ENCODE results near the gene MRPS16. TPM values are rescaled to one million over a fixed set of nuclear protein-coding genes. Genes with fewer than 3 reads are reported as not detected.

MRPS16 gene
- polyA plus RNA-seq, 1 of the 3 experiments (the other 2 are of a cell fraction): 75.5 TPM

GRCh38 chr10:73229567-73229966, 22.9 kb downstream of the MRPS16 start:
- no peaks in the 10 kb centered on the region for H3K4me1 ChIP-seq (ENCODE audit: control insufficient read depth in 1 of 2, insufficient read depth in 2 of 2, low read depth in 1 of 2, low read length in 1 of 2)
- no peaks in the 10 kb centered on the region for H3K27me3 ChIP-seq (ENCODE audit: insufficient read depth)
- no peak for TF ChIP-seq NRF1 (IDR thresholded peaks at IDR 0.05; ENCODE audit: low read depth, low read length)
- WGBS (ENCODE audit: low lambda C conversion rate): 93% methylated on average over 6 of the region's 6 CpGs
- H3K79me2 ChIP-seq (ENCODE audit: insufficient read depth): no peaks in the 10 kb centered on the region
- H2AFZ ChIP-seq (ENCODE audit: low read depth): no peak overlapping the region
- no peaks in the 10 kb centered on the region for H4K20me1 ChIP-seq (ENCODE audit: insufficient read depth)
- peaks cover 44 to 54% of the 10 kb centered on the region in 2 experiments for H3K36me3 ChIP-seq (replicated peaks in 1 of 2; ENCODE audit: control insufficient read depth in 1 of 2, insufficient read depth in 2 of 2, low read length in 1 of 2)
- no peak for DNase-seq
- ChIA-PET POLR2A (no interaction called here), CTCF (no interaction called here)
- H3K9ac ChIP-seq: no peak overlapping the region
- H3K4me3 ChIP-seq (ENCODE audit: low read depth in 2 of 2, low read length in 1 of 2): no peak overlapping the region
- no peak overlapping the region for H3K4me2 ChIP-seq
- peaks cover 21% of the 10 kb centered on the region for H3F3A ChIP-seq (replicated peaks; ENCODE audit: insufficient read depth)
- no peaks in the 10 kb centered on the region for H3K9me3 ChIP-seq
- H3K27ac ChIP-seq (ENCODE audit: low read depth in 2 of 2, low read length in 1 of 2): no peak overlapping the region
- no peaks in the 10 kb centered on the region for H3K9me2 ChIP-seq

- no peak overlapping the region for H3K9ac ChIP-seq
- ChIA-PET POLR2A (no interaction called here), CTCF (no interaction called here)
- TF ChIP-seq CHD2 (IDR thresholded peaks at IDR 0.05; ENCODE audit: low read length, partially characterized antibody) (no peak), FOSL2 (IDR thresholded peaks at IDR 0.05; ENCODE audit: borderline replicate concordance, low read depth) (no peak), MXI1 (IDR thresholded peaks at IDR 0.05; ENCODE audit: low read depth, low read length) (no peak), RFX5 (IDR thresholded peaks at IDR 0.05; ENCODE audit: low read length) (no peak), NFIC (IDR thresholded peaks at IDR 0.05; ENCODE audit: borderline replicate concordance) (no peak), MEF2A (IDR thresholded peaks at IDR 0.05; ENCODE audit: borderline replicate concordance, low read depth) (no peak), EZH2phosphoT487 (IDR thresholded peaks at IDR 0.05; ENCODE audit: borderline replicate concordance, low read depth) (no peak), ELF1 (IDR thresholded peaks at IDR 0.05) (no peak), SIN3A (IDR thresholded peaks at IDR 0.05; ENCODE audit: borderline replicate concordance, low read depth, low read length) (no peak), FOXM1 (IDR thresholded peaks at IDR 0.05; ENCODE audit: low read depth) (no peak), JUND (IDR thresholded peaks at IDR 0.05) (no peak), GABPA (IDR thresholded peaks at IDR 0.05; ENCODE audit: low read depth) (no peak), POLR2AphosphoS5 (IDR thresholded peaks at IDR 0.05; ENCODE audit: low read depth, low read length) (no peak), ZBTB33 (IDR thresholded peaks at IDR 0.05; ENCODE audit: borderline replicate concordance, low read depth) (no peak), GATA2 (CRISPR knock-in tag; IDR thresholded peaks at IDR 0.05) (no peak), TAF1 (IDR thresholded peaks at IDR 0.05; ENCODE audit: borderline replicate concordance, low read depth, low read length) (no peak), MAX (IDR thresholded peaks at IDR 0.05; ENCODE audit: low read depth) (no peak), EP300 (IDR thresholded peaks at IDR 0.05; ENCODE audit: borderline replicate concordance in 1 of 2, low read depth in 1 of 2, low read length in 1 of 2) (no peak), YY1 (IDR thresholded peaks at IDR 0.05; ENCODE audit: low read depth) (no peak)
- TF ChIP-seq, protein P1, sequence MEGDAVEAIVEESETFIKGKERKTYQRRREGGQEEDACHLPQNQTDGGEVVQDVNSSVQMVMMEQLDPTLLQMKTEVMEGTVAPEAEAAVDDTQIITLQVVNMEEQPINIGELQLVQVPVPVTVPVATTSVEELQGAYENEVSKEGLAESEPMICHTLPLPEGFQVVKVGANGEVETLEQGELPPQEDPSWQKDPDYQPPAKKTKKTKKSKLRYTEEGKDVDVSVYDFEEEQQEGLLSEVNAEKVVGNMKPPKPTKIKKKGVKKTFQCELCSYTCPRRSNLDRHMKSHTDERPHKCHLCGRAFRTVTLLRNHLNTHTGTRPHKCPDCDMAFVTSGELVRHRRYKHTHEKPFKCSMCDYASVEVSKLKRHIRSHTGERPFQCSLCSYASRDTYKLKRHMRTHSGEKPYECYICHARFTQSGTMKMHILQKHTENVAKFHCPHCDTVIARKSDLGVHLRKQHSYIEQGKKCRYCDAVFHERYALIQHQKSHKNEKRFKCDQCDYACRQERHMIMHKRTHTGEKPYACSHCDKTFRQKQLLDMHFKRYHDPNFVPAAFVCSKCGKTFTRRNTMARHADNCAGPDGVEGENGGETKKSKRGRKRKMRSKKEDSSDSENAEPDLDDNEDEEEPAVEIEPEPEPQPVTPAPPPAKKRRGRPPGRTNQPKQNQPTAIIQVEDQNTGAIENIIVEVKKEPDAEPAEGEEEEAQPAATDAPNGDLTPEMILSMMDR (IDR thresholded peaks at IDR 0.05): no peak
- H3K36me3 ChIP-seq (replicated peaks in 1 of 2; ENCODE audit: control insufficient read depth in 1 of 2, insufficient read depth in 2 of 2, low read length in 1 of 2): peaks cover 35 to 47% of the 10 kb centered on the region in 2 experiments
- no peak overlapping the region for H2AFZ ChIP-seq (ENCODE audit: low read depth)
- no peaks in the 10 kb centered on the region for H3K79me2 ChIP-seq (ENCODE audit: insufficient read depth)
- H3K9me2 ChIP-seq: no peaks in the 10 kb centered on the region
- no peak overlapping the region for H3K27ac ChIP-seq (ENCODE audit: low read depth in 2 of 2, low read length in 1 of 2)
- H4K20me1 ChIP-seq (ENCODE audit: insufficient read depth): no peaks in the 10 kb centered on the region
- peaks cover 8% of the 10 kb centered on the region for H3F3A ChIP-seq (replicated peaks; ENCODE audit: insufficient read depth)
- DNase-seq: no peak
- H3K9me3 ChIP-seq: no peaks in the 10 kb centered on the region
- WGBS (ENCODE audit: low lambda C conversion rate): 93% methylated on average over 3 of the region's 3 CpGs
- no peaks in the 10 kb centered on the region for H3K4me1 ChIP-seq (ENCODE audit: control insufficient read depth in 1 of 2, insufficient read depth in 2 of 2, low read depth in 1 of 2, low read length in 1 of 2)
- H3K27me3 ChIP-seq (ENCODE audit: insufficient read depth): no peaks in the 10 kb centered on the region
- no peak overlapping the region for H3K4me3 ChIP-seq (ENCODE audit: low read depth in 2 of 2, low read length in 1 of 2)
- no peak overlapping the region for H3K4me2 ChIP-seq
These were observed 24.2 kb downstream of the MRPS16 start for GRCh38 chr10:73228247-73228646.

Data from SK-N-SH (cell line).